GM20000 (cell line): ENCODE data around the gene SLC9A8.

Experiments used
- DNase-seq: peaks from one replicate; pipeline ENCODE4 v3.0.0; 2012; ENCODE audit warnings: low spot score
- CTCF ChIP-seq: IDR thresholded peaks from 2 replicates; pipeline ENCODE4 v1.5.1; 2012; ENCODE audit warnings: mild to moderate bottlenecking, control low read depth; ENCODE audit errors: extremely low read depth, missing control alignments

Gene SLC9A8

GRCh38 chr20:49909499-49910339 is 97.1 kb downstream of the SLC9A8 start:
- no peak for DNase-seq
- no peak for TF ChIP-seq CTCF

GRCh38 chr20:49910340-49910706 is 97.7 kb downstream of the SLC9A8 start:
- no peak for TF ChIP-seq CTCF
- no peak for DNase-seq

GRCh38 chr20:49913399-49914047 is 100.9 kb downstream of the SLC9A8 start:
- no peak for TF ChIP-seq CTCF

GRCh38 chr20:49914310-49915117 is 101.9 kb downstream of the SLC9A8 start:
- no peak for TF ChIP-seq CTCF
- DNase-seq = no peak

More at GRCh38 chr20:49913399-49914047, 100.9 kb downstream of the SLC9A8 start:
- DNase-seq = no peak

- no peak for DNase-seq
- no peak for TF ChIP-seq CTCF
Observed at GRCh38 chr20:49915118-49915379, 102.4 kb downstream of the SLC9A8 start.

GRCh38 chr20:49915380-49916145 is 102.9 kb downstream of the SLC9A8 start, which contains the start of gene SPATA2:
Gene SPATA2 (minus strand): TSS chr20:49915529. CDS start chr20:49908490, 7,039 bp downstream.
- no peak for TF ChIP-seq CTCF
- DNase-seq = peak; percentile 97
